Measurements from ENCODE around the gene S100Z.
"Not testable (repeated sequence)": the region's sequence is repeated elsewhere in the genome, so short reads cannot be mapped to it uniquely, and the experiment has no call there.

S100Z gene

GRCh38 chr5:76893294-76893693 is 43.5 kb downstream of the S100Z start:
- no peak for DNase-seq

- DNase-seq: no peak
Measured at GRCh38 chr5:76896196-76896595, 46.4 kb downstream of the S100Z start.

GRCh38 chr5:76901522-76901921 is 51.7 kb downstream of the S100Z start:
- no peak for DNase-seq

GRCh38 chr5:76908166-76908565 is 58.4 kb downstream of the S100Z start:
- no peak for DNase-seq

- not testable (repeated sequence) for DNase-seq
Measured at GRCh38 chr5:76910344-76910933, 60.6 kb downstream of the S100Z start.

- not testable (repeated sequence) for DNase-seq
Measured at GRCh38 chr5:76914671-76915070, 64.9 kb downstream of the S100Z start.

- no peak for DNase-seq
Measured at GRCh38 chr5:76918539-76918938, 68.7 kb downstream of the S100Z start.

GRCh38 chr5:76920491-76920890 is 70.7 kb downstream of the S100Z start:
- DNase-seq: no peak

GRCh38 chr5:76926329-76927105 is 76.7 kb downstream of the S100Z start:
- peak; percentile 13 for DNase-seq

GRCh38 chr5:76927961-76928360 is 78.1 kb downstream of the S100Z start:
- DNase-seq: no peak

- DNase-seq: no peak
Measured at GRCh38 chr5:76930083-76930482, 80.3 kb downstream of the S100Z start.

GRCh38 chr5:76938177-76938576 is 88.4 kb downstream of the S100Z start:
- no peak for DNase-seq

GRCh38 chr5:76941000-76941399 is 91.2 kb downstream of the S100Z start:
- DNase-seq: no peak

GRCh38 chr5:76941442-76941841 is 91.6 kb downstream of the S100Z start:
- no peak for DNase-seq

- DNase-seq: peak; percentile 36
Measured at GRCh38 chr5:76942581-76942980, 92.8 kb downstream of the S100Z start.

- DNase-seq: no peak
Measured at GRCh38 chr5:76943006-76943405, 93.2 kb downstream of the S100Z start.

- peak; percentile 30 for DNase-seq
Measured at GRCh38 chr5:76944638-76945037, 94.8 kb downstream of the S100Z start.

GRCh38 chr5:76945238-76945637 is 95.4 kb downstream of the S100Z start:
- DNase-seq: not testable (repeated sequence)

GRCh38 chr5:76946090-76946489 is 96.3 kb downstream of the S100Z start:
- no peak for DNase-seq

GRCh38 chr5:76947082-76947503 is 97.3 kb downstream of the S100Z start:
- DNase-seq: no peak

GRCh38 chr5:76952795-76953536 is 103.2 kb downstream of the S100Z start, which contains the start of gene CRHBP:
TSS of gene CRHBP (plus strand) at chr5:76953045. CDS start at chr5:76953135, 90 bp downstream.
- no peak for DNase-seq

- DNase-seq: no peak
Measured at GRCh38 chr5:76953551-76954382, 104.0 kb downstream of the S100Z start.

GRCh38 chr5:76954383-76954763 is 104.6 kb downstream of the S100Z start:
- DNase-seq: no peak
